Neural crest cell (in vitro differentiated cells): Measurements from ENCODE around the gene NAT10. TPM values are rescaled to one million over a fixed set of nuclear protein-coding genes. Genes with fewer than 3 reads are reported as not detected.

Experiments
- DNase-seq: peaks from one replicate; pipeline ENCODE4 v3.0.0; 2021; ENCODE audit warnings: low read depth, mixed read lengths, low spot score
- H3K27ac Mint-ChIP-seq: one replicate; pipeline ENCODE4 v1.8.0; 2021; ENCODE audit warnings: mild to moderate bottlenecking, mixed read lengths; ENCODE audit not compliant: unreplicated experiment
- H3K27me3 Mint-ChIP-seq: 2 replicates; pipeline ENCODE4 v1.8.0; 2021; ENCODE audit warnings: low read depth, mild to moderate bottlenecking, mixed read lengths
- H3K36me3 Mint-ChIP-seq: 2 replicates; pipeline ENCODE4 v1.8.0; 2021; ENCODE audit warnings: low read depth, mild to moderate bottlenecking, mixed read lengths
- H3K4me1 Mint-ChIP-seq: 2 replicates; pipeline ENCODE4 v1.8.0; 2021; ENCODE audit warnings: mixed read lengths
- H3K4me3 Mint-ChIP-seq: one replicate; pipeline ENCODE4 v1.8.0; 2021; ENCODE audit warnings: mild to moderate bottlenecking, mixed read lengths
- H3K9me3 Mint-ChIP-seq: 2 replicates; pipeline ENCODE4 v1.8.0; 2021; ENCODE audit warnings: mixed read lengths
- CTCF ChIP-seq: fragments of 200-600 bp; sonication (generic); conservative IDR thresholded peaks from 2 replicates; pipeline ENCODE4 v1.5.0; 2021; ENCODE audit warnings: antibody characterized with exemption, mild to moderate bottlenecking
- total RNA-seq: library from RNA; stranded (reverse); gene quantifications from 2 replicates; pipeline ENCODE4 v1.2.1, GENCODE V29; 2021

Gene NAT10
- total RNA-seq, 1 donor from 2014 or later = 70.8 TPM

- H3K4me1 Mint-ChIP-seq = no peaks in the 10 kb centered on the region
- H3K9me3 Mint-ChIP-seq = no peaks in the 10 kb centered on the region
- no peak for TF ChIP-seq CTCF
- H3K4me3 Mint-ChIP-seq = no peak overlapping the region
- no peak for DNase-seq
- H3K36me3 Mint-ChIP-seq = peaks cover 23% of the 10 kb centered on the region
- no peak overlapping the region for H3K27ac Mint-ChIP-seq
- no peaks in the 10 kb centered on the region for H3K27me3 Mint-ChIP-seq
Measured at GRCh38 chr11:34132261-34132965, 27.0 kb downstream of the NAT10 start.

GRCh38 chr11:34134765-34135164 is 29.3 kb downstream of the NAT10 start:
- Mint-ChIP-seq H3K36me3 (peaks cover 15% of the 10 kb centered on the region), H3K4me1 (no peaks in the 10 kb centered on the region), H3K9me3 (no peaks in the 10 kb centered on the region), H3K27me3 (no peaks in the 10 kb centered on the region), H3K27ac (no peak overlapping the region), H3K4me3 (no peak overlapping the region)
- DNase-seq = no peak
- TF ChIP-seq CTCF = no peak

GRCh38 chr11:34135439-34135838 is 30.0 kb downstream of the NAT10 start:
- no peak overlapping the region for H3K27ac Mint-ChIP-seq
- no peaks in the 10 kb centered on the region for H3K4me1 Mint-ChIP-seq
- H3K36me3 Mint-ChIP-seq = peaks cover 15% of the 10 kb centered on the region
- TF ChIP-seq CTCF = no peak
- H3K27me3 Mint-ChIP-seq = no peaks in the 10 kb centered on the region
- no peaks in the 10 kb centered on the region for H3K9me3 Mint-ChIP-seq
- H3K4me3 Mint-ChIP-seq = no peak overlapping the region
- no peak for DNase-seq

- Mint-ChIP-seq H3K36me3 (peaks cover 15% of the 10 kb centered on the region), H3K4me3 (no peak overlapping the region), H3K27ac (no peak overlapping the region), H3K27me3 (no peaks in the 10 kb centered on the region), H3K4me1 (no peaks in the 10 kb centered on the region), H3K9me3 (no peaks in the 10 kb centered on the region)
- no peak for TF ChIP-seq CTCF
- no peak for DNase-seq
Measured at GRCh38 chr11:34136420-34136819, 31.0 kb downstream of the NAT10 start.

GRCh38 chr11:34139346-34139745 is 33.9 kb downstream of the NAT10 start:
- H3K9me3 Mint-ChIP-seq = no peaks in the 10 kb centered on the region
- H3K27me3 Mint-ChIP-seq = no peaks in the 10 kb centered on the region
- DNase-seq = no peak
- H3K4me1 Mint-ChIP-seq = peaks cover 7% of the 10 kb centered on the region
- H3K4me3 Mint-ChIP-seq = no peak overlapping the region
- TF ChIP-seq CTCF = no peak
- H3K27ac Mint-ChIP-seq = no peak overlapping the region
- H3K36me3 Mint-ChIP-seq = peaks cover 24% of the 10 kb centered on the region
